Panc1 (cell line): Measurements from ENCODE around the gene PTAR1. TPM values are rescaled to one million over a fixed set of nuclear protein-coding genes. Genes with fewer than 3 reads are reported as not detected.

Experiments used
- ATAC-seq: fragments of 200-7000 bp; cut with Tn5 transposase; 2 replicates; pipeline ENCODE4 v1.9.1; 2020; ENCODE audit warnings: mild to moderate bottlenecking, moderate library complexity
- BruUV-seq: library from RNA; stranded (reverse); fragments of 400-500 nt; replicated peaks from 2 replicates; lab custom pipeline; 2021; lab: Mats Ljungman, UMichigan
- CTCF ChIA-PET: fragments of 300-600 bp; sonication (Branson Sonifier 250); formaldehyde crosslinking; loops from one replicate; lab custom pipeline; 2022; ENCODE audit warnings: antibody characterized with exemption; lab: Charles Lee
- POLR2A ChIA-PET: fragments of 300-600 bp; sonication (Branson Sonifier 250); formaldehyde crosslinking; loops from one replicate; lab custom pipeline; 2022; ENCODE audit warnings: antibody characterized with exemption; lab: Charles Lee
- DNase-seq: peaks from one replicate; pipeline ENCODE4 v3.0.0-alpha.2; 2010; ENCODE audit warnings: low read depth, low spot score
- H3K27ac ChIP-seq: 2 replicates; pipeline ENCODE4 v1.5.1; 2011; ENCODE audit warnings: mild to moderate bottlenecking, low read length, inconsistent platforms
- H3K27me3 ChIP-seq: fragments of 200-500 bp; sonication (Bioruptor generic); 2 replicates; pipeline ENCODE4 v1.6.0; 2014; ENCODE audit warnings: low read length, inconsistent platforms; ENCODE audit not compliant: control insufficient read depth, insufficient read depth
- H3K36me3 ChIP-seq: fragments of 200-500 bp; sonication (Bioruptor generic); 2 replicates; pipeline ENCODE4 v1.5.1; 2014; ENCODE audit warnings: inconsistent platforms, mild to moderate bottlenecking, low read length, moderate library complexity; ENCODE audit not compliant: control insufficient read depth, insufficient read depth
- H3K4me1 ChIP-seq: 2 replicates; pipeline ENCODE4 v1.5.1; 2011; ENCODE audit warnings: inconsistent platforms, mild to moderate bottlenecking, low read length, moderate library complexity; ENCODE audit not compliant: control insufficient read depth, insufficient read depth
- H3K4me3 ChIP-seq, 2 experiments: 2 replicates each; pipeline ENCODE4 v1.5.1; 2011 to 2012; ENCODE audit warnings: low read depth in 2 of 2, low read length in 2 of 2, mild to moderate bottlenecking in 2 of 2, inconsistent platforms in 1 of 2, moderate library complexity in 1 of 2
- H3K9me3 ChIP-seq: fragments of 200-500 bp; sonication (Bioruptor generic); 2 replicates; pipeline ENCODE4 v1.5.1; 2014; ENCODE audit warnings: low read depth, mild to moderate bottlenecking, inconsistent platforms, low read length, moderate library complexity; ENCODE audit not compliant: control insufficient read depth, insufficient read depth
- CTCF ChIP-seq: fragments of 450-650 bp; IDR thresholded peaks from 2 replicates; pipeline ENCODE4 v1.5.1; 2017; ENCODE audit warnings: mild to moderate bottlenecking
- POLR2AphosphoS5 ChIP-seq: IDR thresholded peaks from 2 replicates; pipeline ENCODE4 v1.6.1; 2012; ENCODE audit warnings: mild to moderate bottlenecking, low read depth, low read length, moderate library complexity
- SIN3A ChIP-seq: IDR thresholded peaks from 2 replicates; pipeline ENCODE4 v1.6.1; 2012; ENCODE audit warnings: low read depth, mild to moderate bottlenecking, low read length, moderate library complexity, borderline replicate concordance; ENCODE audit not compliant: insufficient read depth
- TCF7L2 ChIP-seq: IDR thresholded peaks from 2 replicates; pipeline ENCODE4 v1.6.1; 2011; ENCODE audit warnings: mild to moderate bottlenecking, low read depth, low read length, inconsistent platforms
- in situ Hi-C: cut with HindIII; loops from 2 replicates; pipeline ENCODE4 v1.10.0; 2016; ENCODE audit warnings: low sequenced_read_pairs, low pct_unique_long_range_greater_than_20kb
- intact Hi-C: fragments of 100-400 bp; cut with micrococcal nuclease; formaldehyde crosslinking; loops from one replicate; pipeline ENCODE4 v1.10.0; 2022; ENCODE audit not compliant: unreplicated experiment
- total RNA-seq: library from RNA; stranded (reverse); gene quantifications from one replicate; pipeline ENCODE4 v1.2.1, GENCODE V29; 2021; ENCODE audit not compliant: unreplicated experiment
- TF ChIP-seq, protein P1 (sequence below), 2 experiments: IDR thresholded peaks; 2 replicates each; pipeline ENCODE4 v1.6.1; 2011 to 2012; ENCODE audit warnings: low read depth in 2 of 2, control low read depth in 1 of 2, low read length in 1 of 2, mild to moderate bottlenecking in 1 of 2, moderate library complexity in 1 of 2; ENCODE audit not compliant: insufficient read depth in 1 of 2

PTAR1 gene
- total RNA-seq, 1 experiment from 2014 or later, result 26.0 TPM

DNA sequence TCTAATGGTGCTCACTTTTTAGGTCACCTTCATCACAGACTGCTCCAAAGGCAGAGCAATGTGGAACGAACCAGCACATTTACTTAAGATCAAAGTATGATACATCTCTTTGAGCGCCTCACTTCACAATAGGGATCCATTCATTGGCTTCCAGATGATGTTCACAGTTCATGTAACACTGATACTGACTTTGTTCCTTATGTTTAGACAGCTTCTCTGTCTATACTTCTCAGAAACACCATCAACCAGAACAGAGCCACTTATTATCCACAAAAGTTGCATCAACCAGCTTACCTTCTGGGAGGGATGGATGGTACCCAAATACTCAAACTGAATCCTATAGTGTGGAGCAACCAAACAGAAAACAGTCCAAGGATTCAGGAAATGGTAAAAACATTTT, 4.6 kb downstream of the PTAR1 start:
- ATAC-seq (no peak), DNase-seq (no peak)
- in situ Hi-C loops, result no loop called here
- ChIA-PET POLR2A (no interaction called here), CTCF (no interaction called here)
- Histone ChIP-seq H3K4me3 (no peak overlapping the region), H3K27ac (no peak overlapping the region), H3K27me3 (no peaks in the 10 kb centered on the region), H3K4me1 (peaks cover 8% of the 10 kb centered on the region; the same call in 1 of the 2 replicates), H3K9me3 (no peaks in the 10 kb centered on the region), H3K36me3 (no peaks in the 10 kb centered on the region; the same call in none of the 2 replicates)
- intact Hi-C loops, result loop anchor here (5.0 kb wide), 1 partner anchor 127 kb away; no protein-coding TSS in a partner anchor
- TF ChIP-seq POLR2AphosphoS5 (no peak), SIN3A (no peak), TCF7L2 (no peak), CTCF (no peak)
- TF ChIP-seq, protein P1, sequence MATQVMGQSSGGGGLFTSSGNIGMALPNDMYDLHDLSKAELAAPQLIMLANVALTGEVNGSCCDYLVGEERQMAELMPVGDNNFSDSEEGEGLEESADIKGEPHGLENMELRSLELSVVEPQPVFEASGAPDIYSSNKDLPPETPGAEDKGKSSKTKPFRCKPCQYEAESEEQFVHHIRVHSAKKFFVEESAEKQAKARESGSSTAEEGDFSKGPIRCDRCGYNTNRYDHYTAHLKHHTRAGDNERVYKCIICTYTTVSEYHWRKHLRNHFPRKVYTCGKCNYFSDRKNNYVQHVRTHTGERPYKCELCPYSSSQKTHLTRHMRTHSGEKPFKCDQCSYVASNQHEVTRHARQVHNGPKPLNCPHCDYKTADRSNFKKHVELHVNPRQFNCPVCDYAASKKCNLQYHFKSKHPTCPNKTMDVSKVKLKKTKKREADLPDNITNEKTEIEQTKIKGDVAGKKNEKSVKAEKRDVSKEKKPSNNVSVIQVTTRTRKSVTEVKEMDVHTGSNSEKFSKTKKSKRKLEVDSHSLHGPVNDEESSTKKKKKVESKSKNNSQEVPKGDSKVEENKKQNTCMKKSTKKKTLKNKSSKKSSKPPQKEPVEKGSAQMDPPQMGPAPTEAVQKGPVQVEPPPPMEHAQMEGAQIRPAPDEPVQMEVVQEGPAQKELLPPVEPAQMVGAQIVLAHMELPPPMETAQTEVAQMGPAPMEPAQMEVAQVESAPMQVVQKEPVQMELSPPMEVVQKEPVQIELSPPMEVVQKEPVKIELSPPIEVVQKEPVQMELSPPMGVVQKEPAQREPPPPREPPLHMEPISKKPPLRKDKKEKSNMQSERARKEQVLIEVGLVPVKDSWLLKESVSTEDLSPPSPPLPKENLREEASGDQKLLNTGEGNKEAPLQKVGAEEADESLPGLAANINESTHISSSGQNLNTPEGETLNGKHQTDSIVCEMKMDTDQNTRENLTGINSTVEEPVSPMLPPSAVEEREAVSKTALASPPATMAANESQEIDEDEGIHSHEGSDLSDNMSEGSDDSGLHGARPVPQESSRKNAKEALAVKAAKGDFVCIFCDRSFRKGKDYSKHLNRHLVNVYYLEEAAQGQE (IDR thresholded peaks at IDR 0.05; ENCODE audit: insufficient read depth in 1 of 2, low read depth in 2 of 2, low read length in 1 of 2), result no peak
- BruUV-seq, result no TSS peak

DNA sequence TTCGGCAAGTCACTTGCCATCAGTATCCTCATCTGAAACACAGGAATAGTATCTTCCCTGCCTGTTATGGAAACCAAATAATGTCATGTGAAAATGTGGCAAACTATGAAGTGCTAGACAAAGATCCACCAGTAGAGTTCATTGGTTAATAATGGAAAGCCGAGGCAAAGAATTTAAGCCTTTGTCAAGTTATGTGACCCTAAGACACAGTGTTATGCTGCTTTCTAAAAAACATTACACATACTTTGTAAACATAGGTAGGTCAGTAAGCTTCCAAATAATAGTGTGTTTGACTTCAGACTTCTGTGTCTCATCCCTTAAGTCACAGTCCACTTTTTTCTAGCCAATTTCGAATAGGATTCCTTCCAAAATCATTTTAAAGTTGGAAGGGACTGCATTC, 6.0 kb downstream of the PTAR1 start:
- no peak for DNase-seq
- Histone ChIP-seq H3K4me1 (peaks cover 8% of the 10 kb centered on the region; the same call in 1 of the 2 replicates), H3K36me3 (no peaks in the 10 kb centered on the region; the same call in none of the 2 replicates), H3K9me3 (no peaks in the 10 kb centered on the region), H3K27me3 (no peaks in the 10 kb centered on the region), H3K27ac (no peak overlapping the region), H3K4me3 (no peak overlapping the region)
- TF ChIP-seq CTCF (no peak), TCF7L2 (no peak), SIN3A (no peak), POLR2AphosphoS5 (no peak)
- TF ChIP-seq, protein P1 (IDR thresholded peaks at IDR 0.05; ENCODE audit: insufficient read depth in 1 of 2, low read depth in 2 of 2, low read length in 1 of 2), result no peak
- no TSS peak for BruUV-seq
- ATAC-seq, result no peak
- in situ Hi-C loops (no loop called here), intact Hi-C loops (no loop called here)
- CTCF ChIA-PET, result no interaction called here
- POLR2A ChIA-PET, result no interaction called here
